HG03064 (cell line): ENCODE measurements around the gene SYMPK.
"Not testable (repeated sequence)": the region's sequence is repeated elsewhere in the genome, so short reads cannot be mapped to it uniquely, and the experiment has no call there.

ENCODE experiments used
- ATAC-seq: cut with Tn5 transposase; IDR thresholded peaks from one replicate; pipeline ENCODE4 v1.9.1; 2021; ENCODE audit warnings: low read depth; ENCODE audit not compliant: unreplicated experiment

The SYMPK gene

GRCh38 chr19:45872095-45872919 lies 9.4 kb upstream of the SYMPK start:
- ATAC-seq: no peak

- ATAC-seq: no peak
Observed at GRCh38 chr19:45870798-45871197, 7.9 kb upstream of the SYMPK start.

- ATAC-seq: not testable (repeated sequence)
Observed at GRCh38 chr19:45867241-45867640, 4.3 kb upstream of the SYMPK start.

DNA sequence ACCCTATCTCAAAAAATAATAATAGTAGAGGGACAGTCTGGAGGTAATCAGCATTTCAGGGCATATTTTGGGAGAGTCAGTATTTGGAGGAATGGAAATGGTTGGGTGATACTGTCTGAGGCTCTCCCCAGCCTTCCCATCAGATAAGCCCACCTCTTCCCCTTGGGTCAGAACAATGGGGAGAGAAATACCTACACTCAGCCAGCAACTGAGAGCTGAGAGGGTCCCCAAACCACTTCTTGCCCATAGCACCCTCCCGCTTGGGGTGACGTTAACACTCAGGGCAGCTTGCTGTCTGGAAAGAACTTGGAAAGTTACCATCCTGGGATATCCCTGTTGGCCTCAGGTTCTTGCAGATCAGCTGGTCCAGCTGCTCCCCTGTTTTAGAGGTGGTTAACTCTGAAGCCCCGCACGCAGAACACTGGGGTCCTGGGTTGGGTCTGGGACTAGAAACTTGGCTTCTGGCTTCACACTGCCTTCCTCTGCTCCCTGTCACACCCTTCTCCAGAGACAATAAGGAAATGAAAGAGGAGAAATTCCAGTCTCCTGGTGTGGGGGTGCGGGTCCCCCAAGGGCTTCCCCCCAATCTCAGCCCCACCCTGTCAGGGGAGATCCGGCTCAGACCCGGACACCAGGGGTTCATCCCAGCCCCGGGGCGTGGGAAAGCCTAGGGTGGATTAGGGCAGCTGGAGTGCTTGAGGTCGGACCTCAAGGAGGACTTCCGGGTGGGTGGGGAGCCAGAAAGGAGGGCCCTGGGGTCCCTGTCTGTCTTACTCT lies 3.6 kb upstream of the SYMPK start:
- no peak for ATAC-seq

DNA sequence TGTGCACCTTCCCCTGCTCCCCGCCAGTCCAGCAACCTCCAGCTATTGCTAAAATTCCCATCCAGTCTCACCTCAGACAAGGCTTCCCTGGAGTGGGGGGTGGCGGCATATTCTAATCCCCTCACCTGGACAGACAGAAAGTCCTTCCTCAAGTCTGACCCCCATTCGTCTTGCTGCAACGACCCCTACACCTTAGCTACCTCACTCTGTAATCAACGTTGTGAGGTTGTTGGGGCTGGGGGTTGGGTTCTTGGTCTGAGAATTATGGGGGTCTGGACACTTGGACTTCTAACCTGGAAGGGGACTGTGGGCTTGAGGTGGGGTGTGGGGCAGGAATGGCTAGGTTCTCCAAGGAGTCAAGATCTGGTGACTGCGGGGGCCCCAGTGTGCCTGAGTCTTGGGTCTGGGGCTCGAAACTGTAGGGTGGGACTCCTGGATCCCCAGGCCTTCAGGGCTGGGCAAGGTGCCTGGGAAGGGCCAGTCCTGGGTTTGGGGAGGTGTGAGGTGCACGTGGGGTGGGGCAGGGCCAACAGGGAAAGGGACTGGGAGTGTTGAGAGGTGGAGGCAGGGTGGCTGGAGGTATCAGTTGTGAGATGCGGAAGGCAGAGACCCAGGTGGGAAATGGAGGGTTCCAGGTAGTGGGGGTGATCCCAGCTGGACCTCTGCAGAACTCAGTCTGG lies 2.5 kb upstream of the SYMPK start:
- ATAC-seq: no peak

DNA sequence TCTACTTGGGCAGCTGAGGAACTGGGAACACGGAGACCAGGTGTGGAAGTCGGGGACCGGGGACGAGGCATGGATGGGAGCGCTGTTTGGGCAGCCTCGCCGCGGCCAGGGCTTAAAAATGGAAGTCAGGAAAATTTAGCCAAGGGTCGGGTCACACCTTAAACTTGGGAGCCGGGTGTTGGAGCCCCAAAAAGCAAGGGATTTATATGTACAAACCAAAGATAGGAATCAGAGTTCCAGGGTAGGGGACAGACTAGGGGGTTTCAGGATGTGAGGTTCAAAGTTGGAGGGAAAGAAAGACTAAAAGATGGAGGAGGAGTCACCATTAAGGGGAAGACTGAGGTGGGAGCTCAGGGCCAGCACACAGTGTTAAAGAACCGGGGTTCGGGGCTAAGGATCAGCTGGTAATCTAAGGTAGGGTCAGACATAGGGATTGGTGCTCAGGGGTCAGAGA lies 1.7 kb upstream of the SYMPK start:
- ATAC-seq: no peak

GRCh38 chr19:45863840-45864628 lies 1.1 kb upstream of the SYMPK start, which contains the start of gene FOXA3:
Gene FOXA3 (plus strand): TSS chr19:45864326. CDS start chr19:45864457, 131 bp downstream.
- ATAC-seq: no peak

GRCh38 chr19:45863335-45863839 lies 440 bp upstream of the SYMPK start:
- ATAC-seq: no peak

DNA sequence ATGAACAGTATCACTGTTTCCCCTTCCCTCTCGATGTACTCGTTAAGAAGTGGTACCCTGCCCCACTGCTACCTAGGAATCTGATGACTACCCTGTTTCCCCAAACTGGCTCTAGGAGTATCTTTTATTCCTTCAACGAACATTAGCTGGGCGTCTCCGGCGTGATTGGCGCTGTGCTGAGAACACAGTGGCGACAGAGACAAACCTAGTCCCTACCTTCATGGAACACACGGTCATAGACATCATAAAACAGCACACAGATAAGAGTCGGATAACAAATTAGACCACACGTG lies 730 bp downstream of the SYMPK start:
- no peak for ATAC-seq

DNA sequence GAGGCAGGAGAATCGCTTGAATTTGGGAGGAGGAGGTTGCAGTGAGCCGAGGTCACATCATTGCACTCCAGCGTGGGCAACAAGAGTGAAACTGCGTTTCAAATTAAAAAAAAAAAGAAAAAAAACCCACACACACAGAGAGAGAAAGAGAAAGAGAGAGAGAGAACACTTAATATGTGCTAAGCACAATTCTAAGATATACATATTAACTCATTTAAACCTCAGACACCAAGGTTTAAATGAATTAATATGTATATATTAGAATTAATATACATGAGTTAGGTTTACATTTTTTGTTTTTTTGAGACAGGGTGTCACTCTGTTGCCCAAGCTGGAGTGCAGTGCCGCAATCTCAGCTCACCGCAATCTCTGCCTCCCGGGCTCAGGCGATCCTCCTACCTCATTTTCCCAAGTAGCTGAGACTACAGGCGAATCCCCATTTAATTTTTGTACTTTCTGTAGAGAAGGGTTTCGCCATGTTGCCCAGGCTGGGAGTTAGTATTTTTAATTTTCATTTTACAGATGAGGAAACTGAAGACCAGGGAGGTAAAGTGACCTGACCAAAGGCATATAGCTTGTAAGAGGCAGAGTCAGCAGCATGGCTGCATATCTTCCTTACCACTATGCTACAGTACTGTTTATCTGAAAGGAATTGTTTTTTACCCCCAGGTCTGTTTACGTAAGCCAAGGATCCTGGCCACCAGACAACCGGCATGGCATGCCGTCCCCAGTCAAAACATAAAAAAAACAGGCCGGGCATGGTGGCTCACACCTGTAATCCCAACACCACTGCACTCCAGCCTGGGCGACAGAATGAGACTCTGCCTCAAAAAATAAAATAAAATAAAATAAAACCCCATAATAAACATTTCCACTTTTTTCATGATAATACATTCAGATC lies 2.3 kb downstream of the SYMPK start:
- ATAC-seq: no peak

GRCh38 chr19:45854167-45854778 lies 8.7 kb downstream of the SYMPK start:
- ATAC-seq: no peak

- no peak for ATAC-seq
Observed at GRCh38 chr19:45852983-45853382, 10.0 kb downstream of the SYMPK start.

DNA sequence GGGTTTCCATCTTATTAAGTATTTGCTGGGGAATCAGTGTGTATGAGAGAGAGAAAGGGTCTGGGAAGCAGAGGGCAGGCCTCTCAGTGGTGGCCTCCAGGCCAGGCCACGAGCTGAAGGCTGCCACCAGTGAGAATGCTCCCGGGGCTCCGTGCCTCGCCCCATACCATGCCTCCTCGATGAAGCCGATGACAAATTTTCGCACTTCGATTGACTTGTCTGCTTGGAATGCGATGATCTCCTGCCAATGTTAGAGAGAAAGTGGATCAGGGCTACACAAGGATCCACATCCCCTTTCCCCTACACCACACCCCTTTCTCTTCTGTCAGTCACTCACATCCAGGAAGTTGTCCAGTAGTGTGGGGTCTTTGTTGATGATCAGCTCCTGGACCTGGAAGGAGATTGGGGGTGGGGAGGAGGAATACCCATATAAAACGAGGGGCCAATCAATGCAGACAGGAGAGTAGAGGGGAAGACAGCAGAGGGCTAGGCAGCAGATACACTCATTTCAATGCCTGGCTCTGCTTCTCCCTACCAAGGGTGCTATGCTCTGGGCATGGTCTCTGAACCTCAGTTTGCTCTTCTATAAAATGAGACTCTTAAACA lies 10.7 kb downstream of the SYMPK start:
- no peak for ATAC-seq

DNA sequence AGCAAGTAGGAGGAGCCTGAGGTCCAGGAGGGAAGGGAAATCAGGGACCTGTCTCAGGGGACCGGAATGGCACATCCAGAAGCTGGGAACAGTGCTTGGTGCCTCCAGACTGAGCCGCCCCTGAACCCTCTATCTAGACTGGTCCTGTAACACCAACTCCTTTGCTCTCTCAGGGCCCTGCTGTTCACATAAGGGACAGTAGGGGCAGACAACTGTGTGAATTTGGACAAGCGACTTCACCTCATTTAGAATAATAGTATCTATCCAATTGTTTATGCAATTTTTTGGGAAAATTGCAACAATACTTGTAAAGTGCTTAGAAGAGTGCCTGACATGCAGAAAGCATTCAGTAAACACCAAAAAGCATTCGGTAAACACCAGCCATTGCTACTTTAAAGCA lies 14.0 kb downstream of the SYMPK start:
- ATAC-seq: no peak

DNA sequence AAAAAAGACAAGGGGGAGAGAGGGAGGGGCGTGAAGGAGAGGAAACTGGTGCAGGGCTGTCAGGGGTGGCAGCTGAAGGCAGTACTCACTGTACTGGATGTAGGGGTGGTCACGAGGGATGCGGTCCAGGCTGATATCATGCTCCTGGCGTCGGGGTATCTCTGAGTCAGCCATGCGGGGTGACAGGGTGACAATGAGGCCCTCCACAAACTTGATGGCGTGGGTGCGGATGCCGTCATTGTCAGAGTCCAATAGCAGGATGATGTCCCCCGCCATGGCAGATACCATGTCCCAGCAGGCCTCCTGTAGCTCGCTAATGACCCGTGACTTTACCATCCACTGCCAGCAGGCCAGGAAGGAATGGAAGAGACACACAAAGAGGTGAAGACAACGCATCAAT lies 15.3 kb downstream of the SYMPK start:
- no peak for ATAC-seq

DNA sequence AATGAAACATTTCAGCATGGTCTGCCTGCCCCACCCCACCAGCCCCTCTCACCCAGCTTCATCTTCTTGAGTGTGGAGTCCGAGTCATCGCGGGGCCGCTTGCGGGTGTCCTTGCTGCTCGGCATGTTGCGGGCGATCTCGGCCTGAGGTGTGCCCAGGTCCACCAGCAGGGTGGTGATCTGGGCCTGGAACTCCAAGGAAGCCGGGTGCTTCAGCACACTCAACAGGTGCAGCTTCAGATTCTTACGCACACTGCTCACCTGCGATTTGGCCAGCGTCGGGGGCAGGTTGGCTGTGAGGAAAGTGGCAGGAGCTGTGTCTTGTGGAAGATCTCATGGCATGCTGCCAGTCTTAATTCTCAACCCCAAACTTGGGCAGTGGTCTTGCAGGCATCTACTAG lies 20.7 kb downstream of the SYMPK start:
- ATAC-seq: no peak

- ATAC-seq: no peak
Observed at GRCh38 chr19:45834970-45835369, 28.0 kb downstream of the SYMPK start.

DNA sequence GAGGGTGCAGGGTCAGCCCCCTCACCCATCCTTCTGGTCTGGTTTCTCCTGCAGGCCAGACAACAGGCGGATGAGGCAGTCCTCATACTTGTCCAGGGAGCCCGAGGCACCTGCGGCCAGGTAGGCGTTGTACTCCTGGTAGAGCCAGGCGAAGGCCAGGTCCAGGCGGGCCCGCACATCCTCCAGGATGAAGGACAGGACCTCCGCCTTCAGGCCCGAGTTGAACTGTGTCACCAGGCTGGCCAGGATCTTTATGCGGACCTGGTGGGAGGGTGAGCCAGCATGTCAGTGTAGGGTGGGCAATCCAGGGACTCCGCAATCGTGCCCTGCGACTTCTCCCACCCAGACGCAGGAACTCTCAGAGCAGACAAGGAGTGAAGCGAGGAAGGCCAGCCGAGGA lies 34.0 kb downstream of the SYMPK start:
- ATAC-seq: no peak

DNA sequence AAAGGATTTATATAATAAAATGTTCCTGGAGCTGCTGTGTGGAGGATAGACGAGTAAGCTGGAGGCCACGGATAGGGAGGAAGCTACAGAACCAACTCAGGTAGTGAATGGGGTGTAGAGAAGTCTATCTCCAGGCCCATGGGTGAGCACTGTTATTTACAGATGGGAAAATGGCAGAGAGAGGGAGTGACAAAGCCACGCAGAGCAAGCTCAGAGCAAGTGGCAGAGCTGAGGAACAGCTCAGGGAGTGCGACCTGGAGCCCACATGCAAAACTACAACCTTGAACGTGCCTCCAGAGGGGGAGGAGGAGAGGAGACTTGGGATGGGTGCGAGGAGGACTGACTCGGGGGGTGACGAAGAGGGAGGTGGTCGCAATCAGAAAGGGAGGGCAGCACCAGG lies 34.4 kb downstream of the SYMPK start:
- no peak for ATAC-seq
